Sigmoid colon (tissue), 7 donors: Measurements from ENCODE around the gene TBC1D22A. TPM values are rescaled to one million over a fixed set of nuclear protein-coding genes. Genes with fewer than 3 reads are reported as not detected.

Source experiments
- DNase-seq: peaks from one replicate; pipeline ENCODE4 v3.0.0-alpha.2; 2019
- H3K27ac ChIP-seq, 4 donors: fragments of 200-600 bp; sonication (generic); one replicate each; pipeline ENCODE4 v1.5.1; 2016 to 2019; ENCODE audit warnings: mild to moderate bottlenecking in 1 of 4
- H3K27me3 ChIP-seq, 3 donors: fragments of 200-600 bp; sonication (generic); one replicate each; pipeline ENCODE4 v1.5.1; 2019; ENCODE audit warnings: mild to moderate bottlenecking in 1 of 3
- H3K36me3 ChIP-seq, 4 donors: fragments of 200-600 bp; sonication (generic); one replicate each; pipeline ENCODE4 v1.5.1; 2016 to 2019
- H3K4me1 ChIP-seq, 4 donors: fragments of 200-600 bp; sonication (generic); one replicate each; pipeline ENCODE4 v1.5.1; 2017 to 2019
- H3K4me3 ChIP-seq, 4 donors: fragments of 200-600 bp; sonication (generic); one replicate each; pipeline ENCODE4 v1.5.1; 2017 to 2019; ENCODE audit warnings: mild to moderate bottlenecking in 2 of 4, moderate library complexity in 1 of 4
- H3K9me3 ChIP-seq, 4 donors: fragments of 200-600 bp in 3 of 4; sonication (generic) in 3 of 4; one replicate each; pipeline versions ENCODE4 v1.5.1 to v1.6.1; 2013 to 2019
- CTCF ChIP-seq, 4 experiments: fragments of 450-650 bp in 3 of 4; fragments of 200-600 bp in 1 of 4; IDR thresholded peaks; one replicate each; pipeline ENCODE4 v1.5.1; 2016 to 2019; ENCODE audit warnings: antibody characterized with exemption in 4 of 4, mild to moderate bottlenecking in 3 of 4, moderate library complexity in 2 of 4
- EP300 ChIP-seq, 4 donors: sonication (generic); formaldehyde crosslinking; IDR thresholded peaks; one replicate each; pipeline ENCODE4 v1.6.1; 2017; ENCODE audit warnings: antibody characterized with exemption in 4 of 4
- POLR2A ChIP-seq, 2 donors: fragments of 450-650 bp; IDR thresholded peaks; one replicate each; pipeline ENCODE4 v1.6.1; 2016; ENCODE audit warnings: antibody characterized with exemption in 2 of 2, mild to moderate bottlenecking in 2 of 2, moderate library complexity in 2 of 2
- POLR2AphosphoS5 ChIP-seq, 4 donors: sonication (generic); formaldehyde crosslinking; IDR thresholded peaks; one replicate each; pipeline ENCODE4 v1.6.1; 2017; ENCODE audit warnings: antibody characterized with exemption in 4 of 4
- WGBS, 2 donors: extraction: QIAGEN DNeasy Blood & Tissue Kit; methylation state at CpG; one replicate each; pipeline ENCODE4 v1.1.7; 2013; 5-methylcytosine and 5-hydroxymethylcytosine counted together
- intact Hi-C: fragments of 100-400 bp; cut with DNase I; formaldehyde crosslinking; loops from one replicate; pipeline ENCODE4 v1.15.1; 2023
- polyA plus RNA-seq, 3 donors: library from polyadenylated mRNA; stranded (reverse); fragments of 200-250 nt; gene quantifications; one replicate each; pipeline ENCODE4 v1.2.3, GENCODE V29; 2013
- total RNA-seq, 4 donors: library from RNA; depleted of rRNA; stranded (reverse); fragments of >200 nt; gene quantifications; one replicate each; pipeline ENCODE4 v1.1.0, GENCODE V29; 2016
- donor health status: healthy with polysubstance abuse.
- donor health status: Bipolar disorder and iron deficiency.
- donor health status: healthy.

Gene TBC1D22A
- total and polyA plus RNA-seq, 7 donors, result 13.6 to 34.6 (median 14.3) TPM

GRCh38 chr22:47029244-47030074 is 267.0 kb downstream of the TBC1D22A start:
- Histone ChIP-seq H3K4me1 (peaks cover 0 to 12% (median 9%) of the 10 kb centered on the region in 4 donors), H3K27ac (peak overlapping the region in 2 of 4 donors; percentile 40 to 52), H3K36me3 (no peaks in the 10 kb centered on the region), H3K4me3 (no peak overlapping the region), H3K9me3 (no peaks in the 10 kb centered on the region), H3K27me3 (no peaks in the 10 kb centered on the region)
- no peak for TF ChIP-seq CTCF (IDR thresholded peaks at IDR 0.05)
- TF ChIP-seq POLR2AphosphoS5 (IDR thresholded peaks at IDR 0.05), result no peak
- TF ChIP-seq POLR2A (IDR thresholded peaks at IDR 0.05), result no peak
- no peak for TF ChIP-seq EP300 (IDR thresholded peaks at IDR 0.05)
- intact Hi-C loops, result no loop called here
- peak; percentile 59 for DNase-seq
- 89% methylated on average over 26 of the region's 26 CpGs for whole genome bisulfite sequencing, 2 donors

- 76% methylated on average over 7 of the region's 7 CpGs for WGBS, 2 donors
- peak; percentile 76 for DNase-seq
These were observed 267.8 kb downstream of the TBC1D22A start for GRCh38 chr22:47030143-47030661.

GRCh38 chr22:47030881-47031627 is 268.6 kb downstream of the TBC1D22A start:
- Histone ChIP-seq H3K36me3 (no peaks in the 10 kb centered on the region), H3K4me1 (peaks cover 0 to 12% (median 9%) of the 10 kb centered on the region in 4 donors), H3K27me3 (no peaks in the 10 kb centered on the region), H3K4me3 (no peak overlapping the region), H3K27ac (peak overlapping the region in 2 of 4 donors; percentile 27 to 33), H3K9me3 (no peaks in the 10 kb centered on the region)
- TF ChIP-seq POLR2A (IDR thresholded peaks at IDR 0.05) (no peak), EP300 (IDR thresholded peaks at IDR 0.05) (no peak), CTCF (IDR thresholded peaks at IDR 0.05) (no peak), POLR2AphosphoS5 (IDR thresholded peaks at IDR 0.05) (no peak)
- 78 to 87% methylated on average over 24 of the region's 24 CpGs for WGBS, 2 donors
- intact Hi-C loops, result no loop called here
- DNase-seq, result peak; percentile 65

More at GRCh38 chr22:47030143-47030661, 267.8 kb downstream of the TBC1D22A start:
- Histone ChIP-seq H3K27ac (peak overlapping the region in 2 of 4 donors; percentile 40 to 52), H3K36me3 (no peaks in the 10 kb centered on the region), H3K9me3 (no peaks in the 10 kb centered on the region), H3K4me1 (peaks cover 0 to 12% (median 9%) of the 10 kb centered on the region in 4 donors), H3K27me3 (no peaks in the 10 kb centered on the region), H3K4me3 (no peak overlapping the region)
- TF ChIP-seq EP300 (IDR thresholded peaks at IDR 0.05) (peak in 3 of 4 donors; percentile 21 to 79 (median 59)), POLR2AphosphoS5 (IDR thresholded peaks at IDR 0.05) (peak; percentile 63 to 82 (median 68)), POLR2A (IDR thresholded peaks at IDR 0.05) (no peak), CTCF (IDR thresholded peaks at IDR 0.05) (no peak)
- intact Hi-C loops, result no loop called here

- H3K27ac ChIP-seq, result no peak overlapping the region
- peak; percentile 59 for DNase-seq
- TF ChIP-seq CTCF (IDR thresholded peaks at IDR 0.05), result no peak
- TF ChIP-seq POLR2AphosphoS5 (IDR thresholded peaks at IDR 0.05), result no peak
- no peak for TF ChIP-seq EP300 (IDR thresholded peaks at IDR 0.05)
- TF ChIP-seq POLR2A (IDR thresholded peaks at IDR 0.05), result no peak
These were observed 269.1 kb downstream of the TBC1D22A start for GRCh38 chr22:47031628-47031915.

More at GRCh38 chr22:47031628-47031915, 269.1 kb downstream of the TBC1D22A start:
- H3K36me3 ChIP-seq, result no peaks in the 10 kb centered on the region
- H3K9me3 ChIP-seq, result no peaks in the 10 kb centered on the region
- H3K27me3 ChIP-seq, result no peaks in the 10 kb centered on the region
- H3K4me1 ChIP-seq, result peaks cover 0 to 12% (median 9%) of the 10 kb centered on the region in 4 donors
- no peak overlapping the region for H3K4me3 ChIP-seq
- intact Hi-C loops, result no loop called here
- WGBS, 2 donors, result 95% methylated on average over 7 of the region's 7 CpGs
